GM21529 (cell line): ENCODE measurements around the gene A4GALT.

Source experiments
- ATAC-seq: cut with Tn5 transposase; IDR thresholded peaks from one replicate; pipeline ENCODE4 v1.9.1; 2021; ENCODE audit not compliant: unreplicated experiment

Gene A4GALT

GRCh38 chr22:42653999-42654398 lies 66.7 kb downstream of the A4GALT start:
- no peak for ATAC-seq

- ATAC-seq, result no peak
Observed at GRCh38 chr22:42651134-42651533, 69.5 kb downstream of the A4GALT start.

- peak; percentile 69 for ATAC-seq
Observed at GRCh38 chr22:42649246-42650099, 71.2 kb downstream of the A4GALT start, which contains the start of gene CYB5R3. Gene CYB5R3, minus strand, starts transcription at chr22:42649392. Its CDS starts 77 bp downstream, at chr22:42649315.

- peak; percentile 38 for ATAC-seq
Observed at GRCh38 chr22:42648368-42649245, 72.1 kb downstream of the A4GALT start.

- ATAC-seq, result no peak
Observed at GRCh38 chr22:42648017-42648367, 72.7 kb downstream of the A4GALT start.

GRCh38 chr22:42646569-42647525 lies 73.8 kb downstream of the A4GALT start:
- ATAC-seq, result no peak

- ATAC-seq, result no peak
Observed at GRCh38 chr22:42645938-42646568, 74.6 kb downstream of the A4GALT start.

GRCh38 chr22:42645341-42645937 lies 75.2 kb downstream of the A4GALT start:
- no peak for ATAC-seq

GRCh38 chr22:42644422-42645340 lies 76.0 kb downstream of the A4GALT start:
- ATAC-seq, result no peak

- ATAC-seq, result no peak
Observed at GRCh38 chr22:42643634-42644421, 76.8 kb downstream of the A4GALT start.

GRCh38 chr22:42642806-42643633 lies 77.7 kb downstream of the A4GALT start:
- no peak for ATAC-seq
